K562 (cell line): ENCODE results near the gene NR4A2. TPM values are rescaled to one million over a fixed set of nuclear protein-coding genes. Genes with fewer than 3 reads are reported as not detected.

ENCODE experiments used
- BDP1 ChIP-seq: IDR thresholded peaks from 3 replicates; pipeline ENCODE4 v1.6.1; 2011; ENCODE audit not compliant: insufficient read length, insufficient read depth
- CREM ChIP-seq: IDR thresholded peaks from 2 replicates; pipeline ENCODE4 v1.6.1; 2014; ENCODE audit warnings: antibody characterized with exemption, low read depth
- FOXA3 ChIP-seq, 2 experiments: fragments of 450-650 bp in 1 of 2; sonication (generic) in 1 of 2; formaldehyde crosslinking; IDR thresholded peaks in 1 of 2; conservative IDR thresholded peaks in 1 of 2; 2 replicates each; pipeline versions ENCODE4 v1.4.0 to v1.8.0; 2020 to 2022; ENCODE audit warnings: mild to moderate bottlenecking in 2 of 2, missing genetic modification reagents in 1 of 2
- FOXM1 ChIP-seq, 2 experiments: fragments of 450-650 bp in 1 of 2; sonication (generic) in 1 of 2; formaldehyde crosslinking in 1 of 2; IDR thresholded peaks; 2 replicates each; pipeline versions ENCODE4 v1.6.1 to v1.9.0; 2017 to 2022; ENCODE audit warnings: low read depth in 2 of 2, mild to moderate bottlenecking in 2 of 2, missing genetic modification reagents in 1 of 2, moderate library complexity in 1 of 2
- GABPB1 ChIP-seq: sonication (generic); formaldehyde crosslinking; IDR thresholded peaks from 2 replicates; pipeline ENCODE4 v1.8.0; 2022; ENCODE audit warnings: mild to moderate bottlenecking, missing genetic modification reagents
- MYBL2 ChIP-seq, 2 experiments: fragments of 450-650 bp in 1 of 2; sonication (generic) in 1 of 2; formaldehyde crosslinking in 1 of 2; IDR thresholded peaks; 2 replicates each; pipeline versions ENCODE4 v1.6.1 to v1.8.1; 2017 to 2022; ENCODE audit warnings: borderline replicate concordance in 1 of 2, inconsistent platforms in 1 of 2, low read depth in 1 of 2, mild to moderate bottlenecking in 1 of 2, missing genetic modification reagents in 1 of 2, moderate library complexity in 1 of 2
- RBFOX2 ChIP-seq: fragments of 200-400 bp; formaldehyde crosslinking; IDR thresholded peaks from 2 replicates; pipeline ENCODE4 v1.6.1; 2017; ENCODE audit warnings: low read depth, mild to moderate bottlenecking, low read length, moderate library complexity
- SAFB2 ChIP-seq: fragments of 200-400 bp; formaldehyde crosslinking; IDR thresholded peaks from 2 replicates; pipeline ENCODE4 v1.6.1; 2018; ENCODE audit warnings: borderline replicate concordance, low read length, low read depth, moderate library complexity; ENCODE audit not compliant: severe bottlenecking
- TEAD4 ChIP-seq, 2 experiments: sonication (generic) in 1 of 2; formaldehyde crosslinking in 1 of 2; IDR thresholded peaks; 2 replicates each; pipeline versions ENCODE4 v1.6.1 to v1.8.0; 2012 to 2022; ENCODE audit warnings: borderline replicate concordance in 1 of 2, inconsistent platforms in 1 of 2, low read length in 1 of 2, mild to moderate bottlenecking in 1 of 2, missing genetic modification reagents in 1 of 2
- TGIF2 ChIP-seq: sonication (generic); formaldehyde crosslinking; IDR thresholded peaks from 2 replicates; pipeline ENCODE4 v1.8.1; 2022; ENCODE audit warnings: mild to moderate bottlenecking, missing genetic modification reagents, moderate library complexity
- WHSC1 ChIP-seq: IDR thresholded peaks from one replicate; pipeline ENCODE4 v1.6.1; 2012; ENCODE audit warnings: low read length, control low read depth, inconsistent platforms
- ZFP30 ChIP-seq: fragments of 250-450 bp; sonication (Bioruptor Pico); IDR thresholded peaks from 2 replicates; pipeline ENCODE4 v1.8.0; 2022; ENCODE audit warnings: moderate library complexity, mild to moderate bottlenecking, inconsistent platforms, borderline replicate concordance
- ZNF518B ChIP-seq: fragments of 250-450 bp; sonication (Bioruptor Pico); IDR thresholded peaks from 2 replicates; pipeline ENCODE4 v1.5.0; 2021; ENCODE audit warnings: mild to moderate bottlenecking, moderate library complexity
- ZNF79 ChIP-seq: fragments of 250-450 bp; sonication (Bioruptor Pico); IDR thresholded peaks from 2 replicates; pipeline ENCODE4 v1.4.0; 2020; ENCODE audit warnings: low read depth, mild to moderate bottlenecking, moderate library complexity
- polyA plus RNA-seq, 8 experiments: library from polyadenylated mRNA; depleted of rRNA in 4 of 8; stranded (reverse) in 5 of 8; unstranded in 3 of 8; fragments of >200 nt; fragmentation: Nextera tagmentation in 2 of 8; fragmentation: Illumina TruSeq in 1 of 8; extraction: Ambion mirVana in 2 of 8; extraction: Trizol in 1 of 8; gene quantifications; 2 replicates each; pipeline versions ENCODE4 v1.2.1 to v1.2.3, GENCODE V29; 2011 to 2014; ENCODE audit warnings: inconsistent platforms in 1 of 8, missing spikeins in 1 of 8
- total RNA-seq, 7 experiments: library from RNA; depleted of rRNA in 6 of 7; stranded (reverse); fragments of >200 nt in 6 of 7; fragmentation: Illumina TruSeq in 2 of 7; extraction: Trizol in 2 of 7; gene quantifications; 2 replicates each; pipeline versions ENCODE4 v1.2.1 to v1.2.3, GENCODE V29; 2011 to 2021; ENCODE audit warnings: low replicate concordance in 1 of 7
- TF ChIP-seq, protein P1 (sequence below): sonication (generic); formaldehyde crosslinking; IDR thresholded peaks from 2 replicates; pipeline ENCODE4 v1.8.1; 2022; ENCODE audit warnings: missing genetic modification reagents
- TF ChIP-seq, protein P2 (sequence below): fragments of 450-650 bp; IDR thresholded peaks from 2 replicates; pipeline ENCODE4 v1.7.0; 2016; ENCODE audit warnings: borderline replicate concordance
- TF ChIP-seq, protein P3 (sequence below): sonication (generic); formaldehyde crosslinking; IDR thresholded peaks from 2 replicates; pipeline ENCODE4 v1.8.0; 2022; ENCODE audit warnings: mild to moderate bottlenecking, low read depth, missing genetic modification reagents

NR4A2 gene
- total and polyA plus RNA-seq, 9 of the 15 experiments (the other 6 are each of a cell fraction or from before 2014, with no cell fraction given) = 0.94 to 5.1 (median 1.3) TPM

DNA sequence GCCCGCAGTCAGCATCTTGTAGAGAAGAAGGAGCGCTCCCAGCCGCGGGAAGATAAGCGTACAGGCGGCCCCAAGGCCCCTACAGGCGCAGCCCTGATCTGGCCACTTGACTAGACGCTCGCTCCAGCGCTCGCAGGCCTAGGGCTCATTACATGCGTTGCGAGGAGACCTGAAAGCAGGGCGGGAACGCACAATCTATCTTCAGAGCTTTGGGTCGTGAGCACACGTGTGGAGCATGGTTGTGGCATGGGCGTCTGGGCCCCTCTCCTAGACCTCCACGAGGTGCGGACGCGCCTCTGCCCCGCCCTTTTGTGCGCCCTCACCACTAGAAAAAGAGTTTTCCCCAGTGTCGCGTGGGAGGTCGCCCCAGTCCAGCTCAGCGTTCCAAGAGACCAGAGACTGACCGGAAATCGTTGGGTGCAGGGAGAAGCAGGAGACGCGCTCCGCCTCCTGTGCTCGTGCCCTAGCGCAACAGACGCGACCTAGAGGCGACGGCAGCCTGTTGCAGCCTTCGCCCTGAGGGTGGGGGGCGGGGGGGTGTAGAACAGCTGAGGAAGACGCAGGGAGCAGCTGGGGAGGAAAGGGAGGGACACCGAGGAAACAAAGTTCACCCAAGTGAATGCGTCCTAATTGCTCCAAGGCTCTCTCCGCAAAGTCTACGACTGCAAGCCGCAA is 12.6 kb downstream of the NR4A2 start (continued):
- TF ChIP-seq, protein P1, sequence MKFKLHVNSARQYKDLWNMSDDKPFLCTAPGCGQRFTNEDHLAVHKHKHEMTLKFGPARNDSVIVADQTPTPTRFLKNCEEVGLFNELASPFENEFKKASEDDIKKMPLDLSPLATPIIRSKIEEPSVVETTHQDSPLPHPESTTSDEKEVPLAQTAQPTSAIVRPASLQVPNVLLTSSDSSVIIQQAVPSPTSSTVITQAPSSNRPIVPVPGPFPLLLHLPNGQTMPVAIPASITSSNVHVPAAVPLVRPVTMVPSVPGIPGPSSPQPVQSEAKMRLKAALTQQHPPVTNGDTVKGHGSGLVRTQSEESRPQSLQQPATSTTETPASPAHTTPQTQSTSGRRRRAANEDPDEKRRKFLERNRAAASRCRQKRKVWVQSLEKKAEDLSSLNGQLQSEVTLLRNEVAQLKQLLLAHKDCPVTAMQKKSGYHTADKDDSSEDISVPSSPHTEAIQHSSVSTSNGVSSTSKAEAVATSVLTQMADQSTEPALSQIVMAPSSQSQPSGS (CRISPR knock-in tag) = no peak
- peak; percentile 82 for TF ChIP-seq RBFOX2
- TF ChIP-seq FOXA3 (CRISPR knock-in tag; conservative IDR thresholded peaks at IDR 0.05 in 1 of 2, IDR thresholded peaks at IDR 0.05 in 1 of 2) = peak in 1 of 2 experiments; percentile 88; a peak in 1 of 4 replicates
- no peak for TF ChIP-seq SAFB2
- TF ChIP-seq ZNF518B = no peak
- TF ChIP-seq ZNF79 (CRISPR knock-in tag) = no peak
- TF ChIP-seq GABPB1 (CRISPR knock-in tag) = peak; percentile 41; the same call in 1 of the 2 replicates
- TF ChIP-seq BDP1 = no peak
- no peak for TF ChIP-seq ZFP30 (CRISPR knock-in tag)
- TF ChIP-seq, protein P2, sequence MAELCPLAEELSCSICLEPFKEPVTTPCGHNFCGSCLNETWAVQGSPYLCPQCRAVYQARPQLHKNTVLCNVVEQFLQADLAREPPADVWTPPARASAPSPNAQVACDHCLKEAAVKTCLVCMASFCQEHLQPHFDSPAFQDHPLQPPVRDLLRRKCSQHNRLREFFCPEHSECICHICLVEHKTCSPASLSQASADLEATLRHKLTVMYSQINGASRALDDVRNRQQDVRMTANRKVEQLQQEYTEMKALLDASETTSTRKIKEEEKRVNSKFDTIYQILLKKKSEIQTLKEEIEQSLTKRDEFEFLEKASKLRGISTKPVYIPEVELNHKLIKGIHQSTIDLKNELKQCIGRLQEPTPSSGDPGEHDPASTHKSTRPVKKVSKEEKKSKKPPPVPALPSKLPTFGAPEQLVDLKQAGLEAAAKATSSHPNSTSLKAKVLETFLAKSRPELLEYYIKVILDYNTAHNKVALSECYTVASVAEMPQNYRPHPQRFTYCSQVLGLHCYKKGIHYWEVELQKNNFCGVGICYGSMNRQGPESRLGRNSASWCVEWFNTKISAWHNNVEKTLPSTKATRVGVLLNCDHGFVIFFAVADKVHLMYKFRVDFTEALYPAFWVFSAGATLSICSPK = no peak
- no peak for TF ChIP-seq WHSC1
- no peak for TF ChIP-seq FOXM1 (IDR thresholded peaks at IDR 0.05; ENCODE audit: low read depth)
- TF ChIP-seq FOXM1 (CRISPR knock-in tag; IDR thresholded peaks at IDR 0.05; ENCODE audit: low read depth) = 0 out of 2 replicates have a peak, but pooled peaks have one; percentile 59
- TF ChIP-seq TEAD4 (IDR thresholded peaks at IDR 0.05; ENCODE audit: low read length) = no peak
- TF ChIP-seq TEAD4 (CRISPR knock-in tag; IDR thresholded peaks at IDR 0.05; ENCODE audit: borderline replicate concordance) = peak; percentile 97; the same call in 1 of the 2 replicates
- 0 out of 2 replicates have a peak, but pooled peaks have one; percentile 41 for TF ChIP-seq CREM
- TF ChIP-seq TGIF2 (CRISPR knock-in tag) = no peak
- TF ChIP-seq, protein P3, sequence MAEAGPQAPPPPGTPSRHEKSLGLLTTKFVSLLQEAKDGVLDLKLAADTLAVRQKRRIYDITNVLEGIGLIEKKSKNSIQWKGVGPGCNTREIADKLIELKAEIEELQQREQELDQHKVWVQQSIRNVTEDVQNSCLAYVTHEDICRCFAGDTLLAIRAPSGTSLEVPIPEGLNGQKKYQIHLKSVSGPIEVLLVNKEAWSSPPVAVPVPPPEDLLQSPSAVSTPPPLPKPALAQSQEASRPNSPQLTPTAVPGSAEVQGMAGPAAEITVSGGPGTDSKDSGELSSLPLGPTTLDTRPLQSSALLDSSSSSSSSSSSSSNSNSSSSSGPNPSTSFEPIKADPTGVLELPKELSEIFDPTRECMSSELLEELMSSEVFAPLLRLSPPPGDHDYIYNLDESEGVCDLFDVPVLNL (CRISPR knock-in tag) = peak; percentile 81; the same call in 1 of the 2 replicates
- no peak for TF ChIP-seq MYBL2 (IDR thresholded peaks at IDR 0.05; ENCODE audit: low read depth)
- TF ChIP-seq MYBL2 (CRISPR knock-in tag; IDR thresholded peaks at IDR 0.05; ENCODE audit: borderline replicate concordance) = no peak
